HCT116 (cell line): ENCODE results near the gene NXN.

Source experiments
- ELF1 ChIP-seq: IDR thresholded peaks from 2 replicates; pipeline ENCODE4 v1.6.1; 2012; ENCODE audit warnings: low read depth, borderline replicate concordance
- EZH2 ChIP-seq: fragments of 200-600 bp; sonication (generic); IDR thresholded peaks from 2 replicates; pipeline ENCODE4 v1.6.1; 2017; ENCODE audit warnings: antibody characterized with exemption, mixed run types
- FOSL1 ChIP-seq: IDR thresholded peaks from 2 replicates; pipeline ENCODE4 v1.6.1; 2012; ENCODE audit warnings: low read depth
- POLR2AphosphoS5 ChIP-seq: IDR thresholded peaks from 2 replicates; pipeline ENCODE4 v1.6.1; 2011; ENCODE audit warnings: mild to moderate bottlenecking, low read depth, low read length, moderate library complexity
- SIN3A ChIP-seq: IDR thresholded peaks from 2 replicates; pipeline ENCODE4 v1.6.1; 2012; ENCODE audit warnings: low read depth
- YY1 ChIP-seq: IDR thresholded peaks from 2 replicates; pipeline ENCODE4 v1.6.1; 2011; ENCODE audit warnings: low read length, low read depth, moderate library complexity, mild to moderate bottlenecking; ENCODE audit not compliant: insufficient replicate concordance; ENCODE audit errors: extremely low read depth
- ZNF274 ChIP-seq: fragments of 200-500 bp; sonication (Bioruptor generic); IDR thresholded peaks from 2 replicates; pipeline ENCODE4 v1.6.1; 2014; ENCODE audit warnings: mild to moderate bottlenecking, low read depth, low read length, inconsistent platforms
- TF ChIP-seq, protein P1 (sequence below), 3 experiments: fragments of 200-600 bp in 1 of 3; sonication (generic) in 1 of 3; IDR thresholded peaks in 2 of 3; conservative IDR thresholded peaks in 1 of 3; 2 replicates each; pipeline ENCODE4 v1.5.1; 2012 to 2017; ENCODE audit warnings: low read depth in 2 of 3, low read length in 2 of 3, antibody characterized with exemption in 1 of 3, borderline replicate concordance in 1 of 3, control low read depth in 1 of 3, mild to moderate bottlenecking in 1 of 3, mixed read lengths in 1 of 3, mixed run types in 1 of 3, moderate library complexity in 1 of 3; ENCODE audit not compliant: insufficient read depth in 1 of 3
- TF ChIP-seq, protein P2 (sequence below): IDR thresholded peaks from 2 replicates; pipeline ENCODE4 v1.6.1; 2012
- TF ChIP-seq, protein P3 (sequence below): IDR thresholded peaks from 2 replicates; pipeline ENCODE4 v1.6.1; 2012
- TF ChIP-seq, protein P4 (sequence below): IDR thresholded peaks from 2 replicates; pipeline ENCODE4 v1.6.1; 2012; ENCODE audit warnings: low read depth

DNA sequence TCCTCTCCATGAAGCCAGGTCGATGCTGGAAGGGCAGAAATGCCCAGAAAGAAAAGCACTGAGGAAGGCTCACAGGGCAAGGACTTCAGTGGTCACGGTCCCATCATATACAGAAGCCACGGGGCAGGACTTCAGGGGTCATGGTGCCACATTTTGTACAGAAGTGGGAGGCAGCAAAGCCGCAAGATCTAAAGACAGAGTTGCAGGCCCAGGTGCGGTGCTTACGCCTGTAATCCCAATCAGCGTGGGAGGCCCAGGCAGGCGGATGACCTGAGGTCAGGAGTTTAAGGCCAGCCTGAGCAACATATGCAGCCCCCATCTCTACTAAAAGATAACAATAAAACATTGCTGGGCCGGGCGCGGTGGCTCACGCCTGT is 96.0 kb downstream of the NXN start:
- TF ChIP-seq, protein P1, sequence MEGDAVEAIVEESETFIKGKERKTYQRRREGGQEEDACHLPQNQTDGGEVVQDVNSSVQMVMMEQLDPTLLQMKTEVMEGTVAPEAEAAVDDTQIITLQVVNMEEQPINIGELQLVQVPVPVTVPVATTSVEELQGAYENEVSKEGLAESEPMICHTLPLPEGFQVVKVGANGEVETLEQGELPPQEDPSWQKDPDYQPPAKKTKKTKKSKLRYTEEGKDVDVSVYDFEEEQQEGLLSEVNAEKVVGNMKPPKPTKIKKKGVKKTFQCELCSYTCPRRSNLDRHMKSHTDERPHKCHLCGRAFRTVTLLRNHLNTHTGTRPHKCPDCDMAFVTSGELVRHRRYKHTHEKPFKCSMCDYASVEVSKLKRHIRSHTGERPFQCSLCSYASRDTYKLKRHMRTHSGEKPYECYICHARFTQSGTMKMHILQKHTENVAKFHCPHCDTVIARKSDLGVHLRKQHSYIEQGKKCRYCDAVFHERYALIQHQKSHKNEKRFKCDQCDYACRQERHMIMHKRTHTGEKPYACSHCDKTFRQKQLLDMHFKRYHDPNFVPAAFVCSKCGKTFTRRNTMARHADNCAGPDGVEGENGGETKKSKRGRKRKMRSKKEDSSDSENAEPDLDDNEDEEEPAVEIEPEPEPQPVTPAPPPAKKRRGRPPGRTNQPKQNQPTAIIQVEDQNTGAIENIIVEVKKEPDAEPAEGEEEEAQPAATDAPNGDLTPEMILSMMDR (IDR thresholded peaks at IDR 0.05 in 2 of 3, conservative IDR thresholded peaks at IDR 0.05 in 1 of 3; ENCODE audit: borderline replicate concordance in 1 of 3, insufficient read depth in 1 of 3, low read depth in 2 of 3, low read length in 2 of 3) = no peak
- TF ChIP-seq YY1 (no peak), ELF1 (no peak), SIN3A (no peak), FOSL1 (no peak), EZH2 (no peak), ZNF274 (no peak), POLR2AphosphoS5 (no peak)
- TF ChIP-seq, protein P2, sequence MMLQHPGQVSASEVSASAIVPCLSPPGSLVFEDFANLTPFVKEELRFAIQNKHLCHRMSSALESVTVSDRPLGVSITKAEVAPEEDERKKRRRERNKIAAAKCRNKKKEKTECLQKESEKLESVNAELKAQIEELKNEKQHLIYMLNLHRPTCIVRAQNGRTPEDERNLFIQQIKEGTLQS = no peak
- TF ChIP-seq, protein P3, sequence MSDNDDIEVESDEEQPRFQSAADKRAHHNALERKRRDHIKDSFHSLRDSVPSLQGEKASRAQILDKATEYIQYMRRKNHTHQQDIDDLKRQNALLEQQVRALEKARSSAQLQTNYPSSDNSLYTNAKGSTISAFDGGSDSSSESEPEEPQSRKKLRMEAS = no peak
- TF ChIP-seq, protein P4, sequence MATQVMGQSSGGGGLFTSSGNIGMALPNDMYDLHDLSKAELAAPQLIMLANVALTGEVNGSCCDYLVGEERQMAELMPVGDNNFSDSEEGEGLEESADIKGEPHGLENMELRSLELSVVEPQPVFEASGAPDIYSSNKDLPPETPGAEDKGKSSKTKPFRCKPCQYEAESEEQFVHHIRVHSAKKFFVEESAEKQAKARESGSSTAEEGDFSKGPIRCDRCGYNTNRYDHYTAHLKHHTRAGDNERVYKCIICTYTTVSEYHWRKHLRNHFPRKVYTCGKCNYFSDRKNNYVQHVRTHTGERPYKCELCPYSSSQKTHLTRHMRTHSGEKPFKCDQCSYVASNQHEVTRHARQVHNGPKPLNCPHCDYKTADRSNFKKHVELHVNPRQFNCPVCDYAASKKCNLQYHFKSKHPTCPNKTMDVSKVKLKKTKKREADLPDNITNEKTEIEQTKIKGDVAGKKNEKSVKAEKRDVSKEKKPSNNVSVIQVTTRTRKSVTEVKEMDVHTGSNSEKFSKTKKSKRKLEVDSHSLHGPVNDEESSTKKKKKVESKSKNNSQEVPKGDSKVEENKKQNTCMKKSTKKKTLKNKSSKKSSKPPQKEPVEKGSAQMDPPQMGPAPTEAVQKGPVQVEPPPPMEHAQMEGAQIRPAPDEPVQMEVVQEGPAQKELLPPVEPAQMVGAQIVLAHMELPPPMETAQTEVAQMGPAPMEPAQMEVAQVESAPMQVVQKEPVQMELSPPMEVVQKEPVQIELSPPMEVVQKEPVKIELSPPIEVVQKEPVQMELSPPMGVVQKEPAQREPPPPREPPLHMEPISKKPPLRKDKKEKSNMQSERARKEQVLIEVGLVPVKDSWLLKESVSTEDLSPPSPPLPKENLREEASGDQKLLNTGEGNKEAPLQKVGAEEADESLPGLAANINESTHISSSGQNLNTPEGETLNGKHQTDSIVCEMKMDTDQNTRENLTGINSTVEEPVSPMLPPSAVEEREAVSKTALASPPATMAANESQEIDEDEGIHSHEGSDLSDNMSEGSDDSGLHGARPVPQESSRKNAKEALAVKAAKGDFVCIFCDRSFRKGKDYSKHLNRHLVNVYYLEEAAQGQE = no peak
